K562 (cell line): Measurements from ENCODE around the gene MAPT. TPM values are rescaled to one million over a fixed set of nuclear protein-coding genes. Genes with fewer than 3 reads are reported as not detected.

ENCODE experiments used
- ATAC-seq: fragments of 200-7000 bp; cut with Tn5 transposase; 3 replicates; pipeline ENCODE4 v1.9.1; 2020; ENCODE audit warnings: moderate library complexity
- BruUV-seq: library from RNA; stranded (reverse); fragments of 400-500 nt; replicated peaks from 2 replicates; lab custom pipeline; 2021; lab: Mats Ljungman, UMichigan
- CTCF ChIA-PET: fragments of 300-600 bp; formaldehyde crosslinking; extraction: SDS; loops from one replicate; lab custom pipeline; 2021; ENCODE audit warnings: low intra/inter-chr PET ratio; lab: Yijun Ruan, JAX
- POLR2A ChIA-PET: fragments of 300-600, 350-650 bp; sonication (Branson Sonifier 250); formaldehyde crosslinking; extraction: SDS; loops from one replicate; lab custom pipeline; 2021; ENCODE audit warnings: antibody characterized with exemption, inconsistent platforms; lab: Yijun Ruan, JAX
- DNase-seq, 4 experiments: peaks; one replicate each; pipeline versions ENCODE4 v3.0.0 to v3.0.0-alpha.2; 2011 to 2018; ENCODE audit warnings: low spot score in 3 of 4, mixed read lengths in 3 of 4; ENCODE audit errors: extremely low read depth in 1 of 4
- FAIRE-seq: peaks from 2 replicates; lab custom pipeline; 2011; peaks lifted over from hg19 to GRCh38; lab: Jason Lieb, UNC
- H2AFZ ChIP-seq: 2 replicates; pipeline ENCODE4 v1.6.0; 2011; ENCODE audit warnings: low read depth, low read length, control low read depth, inconsistent platforms
- H3K27ac ChIP-seq: fragments of 200-600 bp; 3 replicates; pipeline ENCODE4 v1.8.0; 2011; ENCODE audit warnings: low read depth, mild to moderate bottlenecking, control low read depth, inconsistent platforms, low read length, moderate library complexity, mixed read lengths; ENCODE audit errors: extremely low read depth
- H3K27me3 ChIP-seq, 2 experiments: fragments of 300-600 bp in 1 of 2; 2 replicates in 1 of 2; 3 replicates in 1 of 2; pipeline versions ENCODE4 v1.6.0 to v1.8.0; 2011; ENCODE audit warnings: inconsistent platforms in 2 of 2, low read length in 2 of 2, mild to moderate bottlenecking in 1 of 2, mixed read lengths in 1 of 2, moderate library complexity in 1 of 2; ENCODE audit not compliant: control insufficient read depth in 2 of 2, insufficient read depth in 2 of 2
- H3K36me3 ChIP-seq: fragments of 300-600 bp; 3 replicates; pipeline ENCODE4 v1.8.0; 2011; ENCODE audit warnings: mild to moderate bottlenecking, low read length, inconsistent platforms; ENCODE audit not compliant: control insufficient read depth, insufficient read depth
- H3K4me1 ChIP-seq, 2 experiments: fragments of 200-600 bp in 1 of 2; replicated peaks in 1 of 2; 2 replicates in 1 of 2; 3 replicates in 1 of 2; pipeline versions ENCODE4 v1.5.1 to v1.8.0; 2011; ENCODE audit warnings: inconsistent platforms in 2 of 2, low read length in 2 of 2, mild to moderate bottlenecking in 1 of 2, mixed read lengths in 1 of 2, moderate library complexity in 1 of 2; ENCODE audit not compliant: control insufficient read depth in 2 of 2, insufficient read depth in 2 of 2
- H3K4me2 ChIP-seq: 2 replicates; pipeline ENCODE4 v1.6.1; 2011; ENCODE audit warnings: low read length, control low read depth, inconsistent platforms, mixed read lengths; ENCODE audit not compliant: insufficient read depth
- H3K4me3 ChIP-seq: fragments of 200-600 bp; sonication (generic), shearing (Covaris generic); 2 replicates; pipeline ENCODE4 v1.5.1; 2016; ENCODE audit warnings: control low read depth, inconsistent platforms
- H3K79me2 ChIP-seq: fragments of 200-600 bp; 3 replicates; pipeline ENCODE4 v1.8.0; 2011; ENCODE audit warnings: low read length, inconsistent platforms; ENCODE audit not compliant: control insufficient read depth, insufficient read depth
- H3K9ac ChIP-seq, 2 experiments: 2 replicates each; pipeline versions ENCODE4 v1.6.0 to v1.6.1; 2011; ENCODE audit warnings: low read depth in 2 of 2, low read length in 2 of 2, control low read depth in 1 of 2, inconsistent platforms in 1 of 2, mild to moderate bottlenecking in 1 of 2, mixed read lengths in 1 of 2; ENCODE audit not compliant: insufficient read depth in 1 of 2
- H3K9me1 ChIP-seq: one replicate; pipeline ENCODE4 v1.6.0; 2011; ENCODE audit warnings: inconsistent platforms, mild to moderate bottlenecking, low read length, moderate library complexity; ENCODE audit not compliant: control insufficient read depth, insufficient read depth
- H3K9me3 ChIP-seq: replicated peaks from 2 replicates; pipeline ENCODE4 v1.5.1; 2011; ENCODE audit warnings: low read depth, low read length, inconsistent platforms; ENCODE audit not compliant: control insufficient read depth, insufficient read depth
- H4K20me1 ChIP-seq: replicated peaks from 2 replicates; pipeline ENCODE4 v1.6.1; 2011; ENCODE audit warnings: low read length, inconsistent platforms, mixed read lengths; ENCODE audit not compliant: control insufficient read depth, insufficient read depth
- FOXK2 ChIP-seq, 2 experiments: fragments of 450-650 bp; IDR thresholded peaks in 1 of 2; conservative IDR thresholded peaks in 1 of 2; 2 replicates each; pipeline ENCODE4 v1.6.1; 2016; ENCODE audit warnings: low read depth in 2 of 2, mild to moderate bottlenecking in 1 of 2
- HLTF ChIP-seq: fragments of 450-650 bp; IDR thresholded peaks from 2 replicates; pipeline ENCODE4 v1.6.1; 2016
- LCOR ChIP-seq: sonication (generic); formaldehyde crosslinking; IDR thresholded peaks from 2 replicates; pipeline ENCODE4 v1.8.0; 2022; ENCODE audit warnings: mild to moderate bottlenecking, missing genetic modification reagents
- SIRT6 ChIP-seq: IDR thresholded peaks from one replicate; pipeline ENCODE4 v1.6.1; 2012; ENCODE audit warnings: low read depth, mild to moderate bottlenecking, control low read depth, inconsistent platforms, low read length, moderate library complexity
- ZBTB12 ChIP-seq: fragments of 250-450 bp; sonication (Bioruptor Pico); IDR thresholded peaks from 2 replicates; pipeline ENCODE4 v1.4.0; 2020
- ZFP91 ChIP-seq: sonication (generic); formaldehyde crosslinking; IDR thresholded peaks from 2 replicates; pipeline ENCODE4 v1.8.0; 2022; ENCODE audit warnings: mild to moderate bottlenecking, missing genetic modification reagents
- ZFPM2 ChIP-seq: fragments of 250-450 bp; sonication (Bioruptor Pico); IDR thresholded peaks from 2 replicates; pipeline ENCODE4 v1.5.1; 2022; ENCODE audit warnings: mild to moderate bottlenecking
- ZNF175 ChIP-seq: fragments of 200-800 bp; sonication (Bioruptor generic); IDR thresholded peaks from 2 replicates; pipeline ENCODE4 v1.6.1; 2016; ENCODE audit warnings: low read depth, mild to moderate bottlenecking, missing genetic modification characterization, missing compliant biosample characterization
- WGBS: fragments of 100-300 bp; shearing (Covaris generic); methylation state at CpG from one replicate; pipeline ENCODE4 v1.1.6; 2016; ENCODE audit warnings: low coverage, mixed read lengths; ENCODE audit not compliant: insufficient coverage; ENCODE audit errors: missing lambda C conversion rate; 5-methylcytosine and 5-hydroxymethylcytosine counted together
- in situ Hi-C: fragments of 300-500 bp; cut with MboI; formaldehyde crosslinking; loops from 4 replicates; pipeline ENCODE4 v1.15.0; 2018; ENCODE audit warnings: inconsistent platforms, mixed read lengths
- intact Hi-C: fragments of 100-400 bp; cut with micrococcal nuclease; formaldehyde crosslinking; loops from 2 replicates; pipeline ENCODE4 v1.14.2; 2022
- polyA plus RNA-seq, 8 experiments: library from polyadenylated mRNA; depleted of rRNA in 4 of 8; stranded (reverse) in 5 of 8; unstranded in 3 of 8; fragments of >200 nt; fragmentation: Nextera tagmentation in 2 of 8; fragmentation: Illumina TruSeq in 1 of 8; extraction: Ambion mirVana in 2 of 8; extraction: Trizol in 1 of 8; gene quantifications; 2 replicates each; pipeline versions ENCODE4 v1.2.1 to v1.2.3, GENCODE V29; 2011 to 2014; ENCODE audit warnings: inconsistent platforms in 1 of 8, missing spikeins in 1 of 8
- total RNA-seq, 7 experiments: library from RNA; depleted of rRNA in 6 of 7; stranded (reverse); fragments of >200 nt in 6 of 7; fragmentation: Illumina TruSeq in 2 of 7; extraction: Trizol in 2 of 7; gene quantifications; 2 replicates each; pipeline versions ENCODE4 v1.2.1 to v1.2.3, GENCODE V29; 2011 to 2021; ENCODE audit warnings: low replicate concordance in 1 of 7

The MAPT gene
- total and polyA plus RNA-seq, 9 of the 15 experiments (the other 6 are each of a cell fraction or from before 2014, with no cell fraction given): 0.04 to 1.1 (median 0.36) TPM

GRCh38 chr17:46064460-46064859 lies 170.1 kb downstream of the MAPT start:
- Histone ChIP-seq H3K27me3 (no peaks in the 10 kb centered on the region), H3K27ac (no peak overlapping the region), H3K9me1 (no peaks in the 10 kb centered on the region), H3K79me2 (peaks cover 7% of the 10 kb centered on the region; the same call in 1 of the 3 replicates), H3K4me1 (no peaks in the 10 kb centered on the region; a peak in 1 of 5 replicates), H4K20me1 (no peaks in the 10 kb centered on the region), H3K36me3 (peaks cover 59% of the 10 kb centered on the region), H3K9ac (no peak overlapping the region), H3K4me2 (no peak overlapping the region), H3K4me3 (no peak overlapping the region), H3K9me3 (no peaks in the 10 kb centered on the region), H2AFZ (no peak overlapping the region)
- DNase-seq (no peak), FAIRE-seq (no peak), ATAC-seq (no peak)
- in situ Hi-C loops (no loop called here), intact Hi-C loops (loop anchor here (5.0 kb wide), 1 partner anchor 148 kb away; no protein-coding TSS in a partner anchor)
- ChIA-PET POLR2A (no interaction called here), CTCF (no interaction called here)
- WGBS: 85% methylated on average over 1 of the region's 1 CpG
- TF ChIP-seq ZBTB12: no peak
- 0 out of 2 replicates have a peak, but pooled peaks have one; percentile 48 for TF ChIP-seq HLTF
- no TSS peak for BruUV-seq

- Histone ChIP-seq H4K20me1 (no peaks in the 10 kb centered on the region), H3K4me3 (no peak overlapping the region), H3K79me2 (peaks cover 66% of the 10 kb centered on the region), H3K27me3 (no peaks in the 10 kb centered on the region), H3K9ac (no peak overlapping the region), H3K9me1 (no peaks in the 10 kb centered on the region), H3K27ac (no peak overlapping the region; the same call in 2 of the 3 replicates), H3K9me3 (no peaks in the 10 kb centered on the region), H3K4me2 (no peak overlapping the region), H2AFZ (no peak overlapping the region), H3K4me1 (peaks cover under 1 to 6% of the 10 kb centered on the region in 2 experiments; a peak in 2 of 5 replicates), H3K36me3 (peaks cover 31% of the 10 kb centered on the region)
- BruUV-seq: no TSS peak
- in situ Hi-C loops (no loop called here), intact Hi-C loops (no loop called here)
- CTCF ChIA-PET: no interaction called here
- WGBS: 81% methylated on average over 5 of the region's 5 CpGs
- no peak for DNase-seq
- POLR2A ChIA-PET: interaction anchor here (1.0 to 2.1 kb wide), 3 partner anchors 10 to 19 kb away, joined by 4 to 12 read pairs (median 4); no protein-coding TSS in a partner anchor
- TF ChIP-seq LCOR (CRISPR knock-in tag) (no peak), ZFPM2 (CRISPR knock-in tag) (no peak), FOXK2 (conservative IDR thresholded peaks at IDR 0.05 in 1 of 2, IDR thresholded peaks at IDR 0.05 in 1 of 2; ENCODE audit: low read depth in 2 of 2) (no peak), ZNF175 (CRISPR knock-in tag) (no peak), SIRT6 (no peak), ZFP91 (no peak)
- no peak for FAIRE-seq
- no peak for ATAC-seq
These were observed 177.4 kb downstream of the MAPT start for GRCh38 chr17:46071796-46072195.
